CD4-positive, alpha-beta T cell (primary cell): ENCODE data around the gene ARHGEF39. TPM values are rescaled to one million over a fixed set of nuclear protein-coding genes. Genes with fewer than 3 reads are reported as not detected.
A peak's percentile ranks its signal among the peaks of the same experiment; 100 is the strongest.
"Not testable (repeated sequence)": the region's sequence is repeated elsewhere in the genome, so short reads cannot be mapped to it uniquely, and the experiment has no call there.

Source experiments
- ATAC-seq: fragments of 200-7000 bp; cut with Tn5 transposase; one replicate; pipeline ENCODE4 v1.10.0; 2022; ENCODE audit warnings: mild to moderate bottlenecking; ENCODE audit not compliant: poor library complexity
- CTCF ChIA-PET: fragments of 350-600 bp; sonication (Branson Sonifier 250); formaldehyde crosslinking; loops from one replicate; lab custom pipeline; 2021; ENCODE audit warnings: antibody characterized with exemption, inconsistent platforms; lab: Charles Lee
- POLR2A ChIA-PET: fragments of 350-600 bp; sonication (Branson Sonifier 250); formaldehyde crosslinking; loops from one replicate; lab custom pipeline; 2021; ENCODE audit warnings: antibody characterized with exemption, inconsistent platforms; lab: Charles Lee
- DNase-seq, 14 experiments: peaks; one replicate each; pipeline ENCODE4 v3.0.0-alpha.2; 2013 to 2020; ENCODE audit warnings: mixed read lengths in 2 of 14
- H3K27ac ChIP-seq, 2 donors: one replicate each; pipeline versions ENCODE4 v1.5.1 to v1.7.0; 2013; ENCODE audit warnings: low read length in 2 of 2, low read depth in 1 of 2, mild to moderate bottlenecking in 1 of 2
- H3K27me3 ChIP-seq, 2 experiments: 1 replicate in 1 of 2; 2 replicates in 1 of 2; pipeline versions ENCODE4 v1.6.1 to v1.7.0; 2013; ENCODE audit warnings: low read length in 2 of 2, control low read depth in 1 of 2, mild to moderate bottlenecking in 1 of 2, moderate library complexity in 1 of 2; ENCODE audit not compliant: insufficient read depth in 2 of 2, control insufficient read depth in 1 of 2
- H3K36me3 ChIP-seq: one replicate; pipeline ENCODE4 v1.6.1; 2013; ENCODE audit warnings: low read length, control low read depth; ENCODE audit not compliant: insufficient read depth
- H3K4me1 ChIP-seq: one replicate; pipeline ENCODE4 v1.6.1; 2013; ENCODE audit warnings: low read length, control low read depth; ENCODE audit not compliant: insufficient read depth
- H3K4me3 ChIP-seq: one replicate; pipeline ENCODE4 v1.5.1; 2013; ENCODE audit warnings: mild to moderate bottlenecking, low read length, moderate library complexity
- H3K9me3 ChIP-seq, 2 experiments: 1 replicate in 1 of 2; 2 replicates in 1 of 2; pipeline versions ENCODE4 v1.6.1 to v1.7.0; 2013; ENCODE audit warnings: low read length in 2 of 2, mild to moderate bottlenecking in 2 of 2, control low read depth in 1 of 2, moderate library complexity in 1 of 2; ENCODE audit not compliant: control insufficient read depth in 1 of 2, insufficient read depth in 1 of 2
- H3K27ac Mint-ChIP-seq: one replicate; pipeline ENCODE4 v1.8.0; 2020; ENCODE audit warnings: mixed read lengths
- H3K27me3 Mint-ChIP-seq: one replicate; pipeline ENCODE4 v1.8.0; 2021; ENCODE audit warnings: mixed read lengths
- H3K36me3 Mint-ChIP-seq: one replicate; pipeline ENCODE4 v1.8.0; 2021; ENCODE audit warnings: low read depth, mixed read lengths
- H3K4me1 Mint-ChIP-seq: one replicate; pipeline ENCODE4 v1.8.0; 2021; ENCODE audit warnings: low read depth, mixed read lengths
- H3K4me3 Mint-ChIP-seq: one replicate; pipeline ENCODE4 v1.8.0; 2020; ENCODE audit warnings: mild to moderate bottlenecking, mixed read lengths
- H3K9me3 Mint-ChIP-seq: one replicate; pipeline ENCODE4 v1.8.0; 2020; ENCODE audit warnings: mixed read lengths
- CTCF ChIP-seq: fragments of 200-600 bp; IDR thresholded peaks from one replicate; pipeline ENCODE4 v1.8.0; 2022; ENCODE audit warnings: antibody characterized with exemption, mild to moderate bottlenecking
- intact Hi-C, 2 experiments: fragments of 100-400 bp; cut with DNase I in 1 of 2; cut with micrococcal nuclease in 1 of 2; formaldehyde crosslinking; loops; one replicate each; pipeline versions ENCODE4 v1.15.1 to v1.9.0; 2023 to 2025; cut with DNase I, micrococcal nuclease
- total RNA-seq, 174 experiments: library from RNA in 2 of 174; stranded (reverse) in 2 of 174; gene quantifications; one replicate each; pipeline ENCODE4 v1.2.3 and lab custom pipeline; 2021 to 2026

ARHGEF39 gene
- total RNA-seq, 2 experiments from 2014 or later, result 0.08 to 0.17 TPM

DNA sequence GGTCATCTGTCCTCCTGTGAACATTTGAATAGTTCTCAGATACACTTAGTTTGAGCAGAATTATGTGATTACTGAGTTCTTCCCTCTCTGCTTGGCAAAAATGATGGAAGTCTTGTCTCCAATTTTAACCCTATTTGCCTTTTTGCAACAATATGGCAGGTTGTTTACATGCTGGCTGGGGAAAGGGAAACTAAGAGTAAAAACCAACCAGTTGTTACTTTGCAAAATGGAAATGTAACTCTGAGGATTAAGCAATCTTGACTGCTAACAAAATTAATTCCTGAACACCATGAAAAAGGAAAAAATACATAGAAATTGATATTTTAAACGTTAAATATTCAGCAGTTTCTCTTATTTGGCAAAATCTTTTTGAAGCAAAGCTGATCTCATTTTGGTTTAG lies 25.4 kb downstream of the ARHGEF39 start:
- no peaks in the 10 kb centered on the region for H3K9me3 Mint-ChIP-seq
- ChIA-PET CTCF (interaction anchor here (1.0 to 2.0 kb wide), 4 partner anchors 8 to 36 kb away, joined by 3 to 5 read pairs (median 4); partner anchors contain the start of genes CCDC107 and RMRP), POLR2A (interaction anchor here (0.6 to 1.9 kb wide), 5 partner anchors 8 to 93 kb away, joined by 3 to 7 read pairs (median 3); partner anchors contain the start of genes CREB3 and TLN1)
- Histone ChIP-seq H3K36me3 (no peaks in the 10 kb centered on the region), H3K4me1 (peaks cover 43% of the 10 kb centered on the region), H3K4me3 (no peak overlapping the region), H3K27ac (no peak overlapping the region), H3K27me3 (no peaks in the 10 kb centered on the region), H3K9me3 (no peaks in the 10 kb centered on the region)
- no peak for TF ChIP-seq CTCF
- intact Hi-C loops, result no loop called here
- H3K36me3 Mint-ChIP-seq, result peaks cover 8% of the 10 kb centered on the region
- peaks cover 73% of the 10 kb centered on the region for H3K4me1 Mint-ChIP-seq
- H3K27me3 Mint-ChIP-seq, result no peaks in the 10 kb centered on the region
- ATAC-seq, result no peak
- peak overlapping the region; percentile 73 for H3K27ac Mint-ChIP-seq
- peak overlapping the region; percentile 42 for H3K4me3 Mint-ChIP-seq
- DNase-seq, result no peak

GRCh38 chr9:35639225-35639624 lies 25.8 kb downstream of the ARHGEF39 start:
- intact Hi-C loops, H3K9me3 ChIP-seq, H3K36me3 Mint-ChIP-seq, DNase-seq, H3K4me3 ChIP-seq, H3K27me3 Mint-ChIP-seq, H3K9me3 Mint-ChIP-seq, H3K36me3 ChIP-seq, H3K27me3 ChIP-seq, H3K27ac ChIP-seq: not testable (repeated sequence)
- Mint-ChIP-seq H3K27ac (peak overlapping the region; percentile 73), H3K4me1 (peaks cover 70% of the 10 kb centered on the region), H3K4me3 (peak overlapping the region; percentile 42)
- CTCF ChIA-PET, result interaction anchor here (1.0 to 2.0 kb wide), 4 partner anchors 8 to 36 kb away, joined by 3 to 5 read pairs (median 4); partner anchors contain the start of genes CCDC107 and RMRP
- ATAC-seq, result peak; percentile 24
- H3K4me1 ChIP-seq, result peaks cover 39% of the 10 kb centered on the region
- POLR2A ChIA-PET, result interaction anchor here (1.0 to 1.9 kb wide), 5 partner anchors 8 to 93 kb away, joined by 3 to 7 read pairs (median 5); partner anchors contain the start of genes CCDC107, CREB3, RMRP and TLN1

GRCh38 chr9:35638751-35639150 lies 26.2 kb downstream of the ARHGEF39 start:
- H3K4me3 ChIP-seq, H3K27me3 Mint-ChIP-seq, H3K9me3 ChIP-seq, H3K27me3 ChIP-seq, intact Hi-C loops, H3K9me3 Mint-ChIP-seq, H3K36me3 ChIP-seq, H3K4me3 Mint-ChIP-seq, H3K36me3 Mint-ChIP-seq: not testable (repeated sequence)
- Histone ChIP-seq H3K27ac (peak overlapping the region in 1 of 2 donors; percentile 38), H3K4me1 (peaks cover 38% of the 10 kb centered on the region)
- Mint-ChIP-seq H3K27ac (peak overlapping the region; percentile 73), H3K4me1 (peaks cover 70% of the 10 kb centered on the region)
- CTCF ChIA-PET, result interaction anchor here (1.0 to 1.4 kb wide), 3 partner anchors 9 to 27 kb away, joined by 3 to 4 read pairs (median 4); partner anchors contain the start of genes CCDC107 and RMRP
- POLR2A ChIA-PET, result interaction anchor here (1.0 to 1.4 kb wide), 4 partner anchors 9 to 94 kb away, joined by 3 to 5 read pairs (median 4); partner anchors contain the start of genes CCDC107, CREB3, RMRP and TLN1
- ATAC-seq (peak; percentile 44), DNase-seq (peak in 5 of 14 experiments; percentile 25 to 78 (median 68))

- H3K36me3 ChIP-seq, CTCF ChIA-PET, DNase-seq, H3K9me3 ChIP-seq, H3K9me3 Mint-ChIP-seq, H3K4me3 Mint-ChIP-seq, intact Hi-C loops, H3K4me3 ChIP-seq, H3K27ac ChIP-seq, H3K27me3 ChIP-seq, POLR2A ChIA-PET, H3K36me3 Mint-ChIP-seq, H3K27me3 Mint-ChIP-seq, ATAC-seq: not testable (repeated sequence)
- Mint-ChIP-seq H3K4me1 (peaks cover 65% of the 10 kb centered on the region), H3K27ac (peak overlapping the region; percentile 73)
- peaks cover 32% of the 10 kb centered on the region for H3K4me1 ChIP-seq
Measured at GRCh38 chr9:35637427-35637955, 27.5 kb downstream of the ARHGEF39 start.

DNA sequence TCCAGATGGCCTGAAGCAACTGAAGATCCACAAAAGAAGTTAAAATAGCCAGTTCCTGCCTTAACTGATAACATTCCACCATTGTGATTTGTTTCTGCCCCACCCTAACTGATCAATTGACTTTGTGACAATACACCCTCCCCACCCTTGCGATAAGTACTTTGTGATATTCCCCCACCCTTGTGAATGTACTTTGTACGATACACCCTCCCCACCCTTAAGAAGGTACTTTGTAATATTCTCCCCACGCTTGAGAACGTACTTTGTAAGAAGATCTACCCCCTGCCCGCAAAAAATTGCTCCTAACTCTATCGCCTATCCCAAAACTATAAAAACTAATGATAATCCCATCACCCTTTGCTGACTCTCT lies 28.1 kb downstream of the ARHGEF39 start:
- H3K36me3 Mint-ChIP-seq, DNase-seq, H3K27me3 Mint-ChIP-seq, CTCF ChIA-PET, H3K4me3 ChIP-seq, H3K9me3 ChIP-seq, intact Hi-C loops, H3K36me3 ChIP-seq, H3K27me3 ChIP-seq, H3K9me3 Mint-ChIP-seq, H3K27ac ChIP-seq, ATAC-seq, H3K4me3 Mint-ChIP-seq: not testable (repeated sequence)
- H3K4me1 Mint-ChIP-seq, result peaks cover 64% of the 10 kb centered on the region
- POLR2A ChIA-PET, result interaction anchor here (1.0 kb wide), 1 partner anchor 565 kb away, joined by 3 read pairs; the partner anchor contains the start of gene VCP
- peak overlapping the region; percentile 60 for H3K27ac Mint-ChIP-seq
- H3K4me1 ChIP-seq, result peaks cover 32% of the 10 kb centered on the region
